Measurements from ENCODE around the gene UQCC5.

- TF ChIP-seq SP1 (CRISPR knock-in tag; conservative IDR thresholded peaks at IDR 0.05) (no peak), TCF7 (CRISPR knock-in tag; IDR thresholded peaks at IDR 0.05; ENCODE audit: low read depth) (no peak; the same call in 1 of the 2 replicates), ZNF232 (CRISPR knock-in tag; IDR thresholded peaks at IDR 0.05) (no peak)
Observed at GRCh38 chr3:52532838-52533622, 3.4 kb upstream of the UQCC5 start.
